ENCODE data around the gene CD40. TPM values are rescaled to one million over a fixed set of nuclear protein-coding genes. Genes with fewer than 3 reads are reported as not detected.

Gene CD40
- total RNA-seq, 4 donors from 2014 or later = 15.0 to 33.4 (median 23.2) TPM

GRCh38 chr20:46122516-46123481, 4.7 kb downstream of the CD40 start:
- DNase-seq (ENCODE audit: low spot score) (no peak), ATAC-seq (ENCODE audit: low FRiP score) (no peak)
- TF ChIP-seq CTCF (IDR thresholded peaks at IDR 0.05) = no peak

GRCh38 chr20:46123482-46124245, 5.5 kb downstream of the CD40 start:
- TF ChIP-seq CTCF (IDR thresholded peaks at IDR 0.05) = no peak
- no peak for ATAC-seq (ENCODE audit: low FRiP score)
- no peak for DNase-seq (ENCODE audit: low spot score)

GRCh38 chr20:46126440-46127056, 8.4 kb downstream of the CD40 start:
- ATAC-seq (ENCODE audit: low FRiP score) (no peak), DNase-seq (ENCODE audit: low spot score) (no peak)
- TF ChIP-seq CTCF (IDR thresholded peaks at IDR 0.05) = no peak

GRCh38 chr20:46127396-46128010, 9.4 kb downstream of the CD40 start:
- DNase-seq (ENCODE audit: low spot score) = no peak

GRCh38 chr20:46128310-46129151, 10.4 kb downstream of the CD40 start:
- no peak for TF ChIP-seq CTCF (IDR thresholded peaks at IDR 0.05)
- ATAC-seq (ENCODE audit: low FRiP score) (no peak), DNase-seq (ENCODE audit: low spot score) (no peak)

More at GRCh38 chr20:46127396-46128010, 9.4 kb downstream of the CD40 start:
- ATAC-seq (ENCODE audit: low FRiP score) = no peak
- no peak for TF ChIP-seq CTCF (IDR thresholded peaks at IDR 0.05)

Data from omental fat pad (tissue), 4 donors.